Thyroid gland (tissue), 4 donors: Measurements from ENCODE around the gene NUDT1.

Experiments
- CTCF ChIP-seq, 6 experiments: fragments of 200-600 bp in 3 of 6; fragments of 450-650 bp in 3 of 6; sonication (generic) in 3 of 6; IDR thresholded peaks; one replicate each; pipeline ENCODE4 v1.5.1; 2016 to 2019; ENCODE audit warnings: antibody characterized with exemption in 6 of 6, mild to moderate bottlenecking in 2 of 6, inconsistent platforms in 1 of 6, moderate library complexity in 1 of 6
- POLR2A ChIP-seq, 2 donors: fragments of 450-650 bp; IDR thresholded peaks; one replicate each; pipeline ENCODE4 v1.6.1; 2017; ENCODE audit warnings: antibody characterized with exemption in 2 of 2, mild to moderate bottlenecking in 2 of 2, moderate library complexity in 1 of 2

- TF ChIP-seq POLR2A (IDR thresholded peaks at IDR 0.05) (peak in 1 of 2 donors; percentile 75), CTCF (IDR thresholded peaks at IDR 0.05) (no peak)
These were observed at the start of gene NUDT1, which contains the start of gene MRM2 for GRCh38 chr7:2241580-2242540.
